GM08714 (cell line): Measurements from ENCODE around the gene FLNB.
"Not testable (repeated sequence)": the region's sequence is repeated elsewhere in the genome, so short reads cannot be mapped to it uniquely, and the experiment has no call there.

Experiments
- H3K4me3 ChIP-seq: fragments of 200-500 bp; sonication (Bioruptor generic); 2 replicates; pipeline ENCODE4 v1.5.1; 2014; ENCODE audit warnings: mild to moderate bottlenecking, low read length, inconsistent platforms
- ZNF274 ChIP-seq: IDR thresholded peaks from 2 replicates; pipeline ENCODE4 v1.6.1; 2012; ENCODE audit warnings: mild to moderate bottlenecking, low read depth, low read length

The FLNB gene

GRCh38 chr3:58055314-58055713, 47.1 kb downstream of the FLNB start:
- TF ChIP-seq ZNF274, result no peak

GRCh38 chr3:58055891-58056290, 47.7 kb downstream of the FLNB start:
- not testable (repeated sequence) for H3K4me3 ChIP-seq

More at GRCh38 chr3:58055314-58055713, 47.1 kb downstream of the FLNB start:
- no peak overlapping the region for H3K4me3 ChIP-seq

- no peak overlapping the region for H3K4me3 ChIP-seq
- TF ChIP-seq ZNF274, result no peak
Measured at GRCh38 chr3:58058361-58059263, 50.4 kb downstream of the FLNB start.

- TF ChIP-seq ZNF274, result no peak
- no peak overlapping the region for H3K4me3 ChIP-seq
Measured at GRCh38 chr3:58059349-58060321, 51.4 kb downstream of the FLNB start.

- no peak overlapping the region for H3K4me3 ChIP-seq
- TF ChIP-seq ZNF274, result no peak
Measured at GRCh38 chr3:58062472-58062871, 54.2 kb downstream of the FLNB start.

GRCh38 chr3:58063022-58063815, 55.0 kb downstream of the FLNB start:
- TF ChIP-seq ZNF274, result no peak
- H3K4me3 ChIP-seq, result no peak overlapping the region

- TF ChIP-seq ZNF274, result no peak
Measured at GRCh38 chr3:58064923-58065638, 56.9 kb downstream of the FLNB start.

GRCh38 chr3:58065700-58066167, 57.5 kb downstream of the FLNB start:
- no peak for TF ChIP-seq ZNF274
- no peak overlapping the region for H3K4me3 ChIP-seq

More at GRCh38 chr3:58064923-58065638, 56.9 kb downstream of the FLNB start:
- no peak overlapping the region for H3K4me3 ChIP-seq

- H3K4me3 ChIP-seq, result no peak overlapping the region
- no peak for TF ChIP-seq ZNF274
Measured at GRCh38 chr3:58066842-58067241, 58.6 kb downstream of the FLNB start.

- TF ChIP-seq ZNF274, result no peak
- H3K4me3 ChIP-seq, result no peak overlapping the region
Measured at GRCh38 chr3:58068122-58068809, 60.0 kb downstream of the FLNB start.

- no peak overlapping the region for H3K4me3 ChIP-seq
- TF ChIP-seq ZNF274, result no peak
Measured at GRCh38 chr3:58071480-58071971, 63.3 kb downstream of the FLNB start.

- no peak for TF ChIP-seq ZNF274
- no peak overlapping the region for H3K4me3 ChIP-seq
Measured at GRCh38 chr3:58072052-58072762, 64.0 kb downstream of the FLNB start.
